HG03378 (cell line): Measurements from ENCODE around the gene SH2D6.
"Not testable (repeated sequence)": the region's sequence is repeated elsewhere in the genome, so short reads cannot be mapped to it uniquely, and the experiment has no call there.

Experiments used
- ATAC-seq: cut with Tn5 transposase; IDR thresholded peaks from one replicate; pipeline ENCODE4 v1.9.1; 2021; ENCODE audit warnings: mild to moderate bottlenecking, moderate library complexity; ENCODE audit not compliant: unreplicated experiment

Gene SH2D6

GRCh38 chr2:85418132-85419008 lies at the start of gene SH2D6:
Gene SH2D6, plus strand, starts transcription at chr2:85418714. Its CDS starts 10,752 bp downstream, at chr2:85429466.
- ATAC-seq = peak; percentile 75

DNA sequence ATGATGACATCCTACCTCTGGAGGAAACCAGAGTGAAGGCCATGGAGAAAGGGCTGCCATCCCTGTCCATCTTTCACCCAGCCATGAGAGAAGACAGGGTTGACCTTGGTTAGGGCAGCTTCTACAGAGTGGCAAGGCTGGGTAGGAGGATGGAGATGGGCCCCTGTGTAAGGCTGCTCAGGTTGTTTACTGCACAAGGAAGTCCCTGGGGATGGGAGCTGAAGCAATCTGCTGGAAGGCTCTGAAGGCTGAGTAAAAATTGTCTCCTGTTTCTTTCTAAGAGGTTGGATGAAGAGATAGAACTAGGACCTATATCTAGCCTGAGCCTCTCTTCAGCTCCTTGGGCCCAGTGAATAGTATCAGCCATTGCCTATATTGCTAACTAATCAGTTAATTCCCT lies 49.6 kb upstream of the SH2D6 start:
- ATAC-seq = no peak

GRCh38 chr2:85369500-85369899 lies 49.0 kb upstream of the SH2D6 start:
- no peak for ATAC-seq

- ATAC-seq = no peak
Observed at GRCh38 chr2:85371045-85371444, 47.5 kb upstream of the SH2D6 start.

GRCh38 chr2:85376291-85377065 lies 42.0 kb upstream of the SH2D6 start:
- no peak for ATAC-seq

DNA sequence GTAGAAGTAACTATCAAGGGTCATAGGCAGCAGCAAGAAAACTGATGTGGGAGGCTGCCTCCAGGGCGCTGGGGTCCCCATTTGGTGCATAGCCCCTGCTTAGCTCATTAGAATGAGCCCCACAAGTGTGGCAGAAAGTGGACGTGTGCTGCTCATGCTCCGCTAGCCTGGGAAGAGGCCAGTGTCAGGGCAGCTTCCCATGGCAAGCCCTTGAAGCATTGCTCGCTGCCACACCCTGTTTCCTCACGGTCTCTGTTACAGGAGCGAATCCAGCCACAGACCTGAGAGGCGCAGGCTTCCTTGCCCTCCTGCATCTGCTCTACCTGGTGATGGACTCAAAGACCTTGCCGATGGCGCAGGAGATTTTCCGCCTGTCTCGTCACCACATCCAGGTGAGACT lies 41.4 kb upstream of the SH2D6 start:
- no peak for ATAC-seq

- no peak for ATAC-seq
Observed at GRCh38 chr2:85378257-85378656, 40.3 kb upstream of the SH2D6 start.

GRCh38 chr2:85380048-85380447 lies 38.5 kb upstream of the SH2D6 start:
- no peak for ATAC-seq

GRCh38 chr2:85383151-85383550 lies 35.4 kb upstream of the SH2D6 start:
- ATAC-seq = not testable (repeated sequence)

DNA sequence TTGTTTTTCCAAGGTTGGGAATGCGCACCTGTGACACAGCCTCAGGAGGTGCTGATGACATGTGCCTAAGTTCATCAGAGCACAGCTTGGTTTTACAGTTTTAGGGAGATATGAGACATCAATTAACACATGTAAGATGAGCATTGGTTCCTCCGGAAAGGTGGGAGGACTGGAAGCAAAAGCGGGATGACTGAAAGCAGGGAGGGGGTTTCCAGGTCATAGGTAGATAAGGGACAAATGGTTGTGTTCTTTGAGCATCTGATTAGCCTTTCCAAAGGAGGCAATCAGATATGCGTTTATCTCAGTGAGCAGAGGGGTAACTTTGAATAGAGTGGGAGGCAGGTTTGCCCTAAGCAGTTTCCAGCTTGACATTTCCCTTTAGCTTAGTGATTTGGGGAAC lies 34.7 kb upstream of the SH2D6 start:
- no peak for ATAC-seq

DNA sequence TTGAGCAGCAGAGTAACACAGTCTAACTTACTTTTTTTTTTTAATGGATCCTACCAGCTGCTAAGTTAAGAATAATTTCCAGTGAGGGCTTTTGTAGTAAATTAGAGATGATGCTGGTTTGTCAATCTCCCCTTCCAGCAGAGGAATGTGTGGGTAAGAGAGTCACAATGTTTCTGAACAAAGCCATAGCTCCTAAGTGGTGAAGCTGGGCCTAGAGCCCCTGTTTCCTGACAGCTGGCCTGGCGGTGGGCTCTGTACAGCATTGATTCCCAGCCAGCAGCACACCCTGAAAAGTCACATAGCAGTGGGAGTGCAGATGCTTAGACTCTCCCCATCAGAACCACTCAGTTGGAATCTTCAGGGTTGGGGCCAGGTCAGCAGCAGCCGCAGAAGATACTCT lies 32.8 kb upstream of the SH2D6 start:
- no peak for ATAC-seq

GRCh38 chr2:85387754-85388153 lies 30.8 kb upstream of the SH2D6 start:
- no peak for ATAC-seq

DNA sequence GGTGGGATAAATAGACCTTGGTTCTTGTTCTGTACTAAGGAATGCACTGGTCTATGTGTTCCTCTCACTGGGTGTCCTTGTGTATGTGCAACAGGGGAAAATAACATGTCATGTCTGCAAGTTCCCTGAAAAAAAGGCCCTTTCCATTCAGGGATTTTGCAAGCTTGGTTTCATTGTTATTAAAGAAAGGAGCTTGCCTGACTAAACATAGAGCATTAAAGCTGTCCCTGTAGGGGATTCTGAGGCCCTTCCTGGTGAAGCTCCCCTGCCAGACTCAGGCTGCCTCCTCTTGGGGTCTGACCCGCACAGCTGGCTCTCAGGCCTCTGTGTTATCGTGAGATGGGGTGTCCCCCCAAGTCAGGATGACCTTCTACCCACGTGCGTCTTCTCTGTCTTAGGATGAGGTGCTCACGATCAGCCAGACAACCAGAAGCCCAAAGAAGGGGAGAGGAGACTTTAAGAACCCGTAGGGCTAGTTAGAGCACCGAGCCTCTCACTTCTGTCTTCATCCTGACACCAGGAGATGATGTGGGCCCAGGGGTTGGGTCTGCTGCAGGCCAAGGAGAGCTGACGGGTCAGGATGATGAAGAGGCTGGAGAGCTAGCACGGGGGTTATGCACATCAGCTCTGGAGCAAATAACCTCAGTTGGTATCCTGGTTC lies 29.5 kb upstream of the SH2D6 start:
- no peak for ATAC-seq

- ATAC-seq = no peak
Observed at GRCh38 chr2:85390941-85391669, 27.4 kb upstream of the SH2D6 start.

DNA sequence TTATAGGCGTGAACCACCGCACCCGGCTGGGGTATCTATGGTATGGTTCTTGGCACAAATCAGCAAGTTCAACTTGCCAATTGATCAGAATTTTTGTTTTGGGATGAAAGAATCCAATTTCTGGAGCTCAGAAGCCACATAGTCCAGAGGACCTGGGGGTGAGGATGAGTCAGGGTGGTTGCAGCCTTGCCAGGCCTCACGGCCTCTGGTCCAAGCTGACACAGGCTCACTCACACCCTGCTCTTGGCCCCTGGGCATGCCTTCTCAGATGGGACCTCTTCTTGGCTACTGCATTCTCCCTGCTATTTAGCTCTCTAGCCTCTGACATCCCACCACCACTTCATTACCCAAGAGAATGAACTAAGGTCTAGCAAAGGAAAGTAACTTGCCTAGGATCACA lies 24.7 kb upstream of the SH2D6 start:
- ATAC-seq = no peak

DNA sequence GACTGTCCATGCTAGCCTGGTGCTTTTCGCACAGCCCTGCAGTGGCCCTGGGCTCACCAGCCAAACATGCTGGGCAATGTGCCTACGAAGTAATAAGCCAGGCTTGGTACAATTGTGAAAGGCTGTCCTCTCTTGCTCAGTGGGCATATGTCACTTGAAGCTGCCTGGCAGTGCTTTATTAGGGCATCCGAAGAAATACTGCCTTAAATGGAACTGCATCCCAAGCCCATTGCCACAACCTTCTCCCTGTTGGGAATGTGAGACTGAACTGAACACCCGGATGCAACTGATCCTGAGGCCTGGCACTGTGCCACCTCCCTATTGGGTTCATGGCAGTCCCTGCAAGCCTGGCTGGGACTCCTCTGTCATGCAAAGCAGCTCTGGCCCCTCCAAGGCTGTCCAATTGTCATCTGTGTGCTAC lies 24.2 kb upstream of the SH2D6 start:
- no peak for ATAC-seq

- no peak for ATAC-seq
Observed at GRCh38 chr2:85394976-85395375, 23.5 kb upstream of the SH2D6 start.

DNA sequence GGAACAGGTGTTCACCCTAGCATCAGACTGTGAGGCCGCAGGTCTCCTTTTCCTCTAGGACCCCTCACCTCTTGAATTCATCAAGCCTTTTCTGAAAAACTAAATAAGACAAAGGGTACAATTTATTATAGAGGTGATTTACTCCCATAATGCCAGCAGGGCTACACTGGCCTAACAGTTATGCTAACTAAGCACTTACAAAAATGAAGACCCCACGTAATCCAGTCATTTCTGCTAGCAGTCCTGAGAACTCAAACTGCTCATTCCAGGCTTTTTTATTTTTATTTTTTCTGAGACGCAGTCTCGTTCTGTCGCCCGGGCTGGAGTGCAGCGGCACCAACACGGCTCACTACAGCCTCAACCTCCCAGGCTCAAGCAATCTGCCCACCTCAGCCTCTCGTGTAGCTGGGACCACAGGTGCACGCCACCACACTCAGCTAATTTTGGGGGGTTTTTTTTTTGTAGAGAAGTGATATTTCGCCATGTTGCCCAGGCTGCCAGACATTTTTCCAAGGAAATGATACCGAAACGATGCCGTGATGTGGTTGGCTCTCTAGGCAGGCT lies 22.5 kb upstream of the SH2D6 start:
- ATAC-seq = no peak

GRCh38 chr2:85396531-85397470 lies 21.7 kb upstream of the SH2D6 start:
- no peak for ATAC-seq
